Fibroblast of villous mesenchyme (primary cell): Measurements from ENCODE around the gene FCRL5. TPM values are rescaled to one million over a fixed set of nuclear protein-coding genes. Genes with fewer than 3 reads are reported as not detected.

Source experiments
- DNase-seq: peaks from one replicate; pipeline ENCODE4 v3.0.0-alpha.2; 2010; ENCODE audit warnings: low read depth
- H3K4me3 ChIP-seq: 2 replicates; pipeline ENCODE4 v1.5.1; 2011; ENCODE audit warnings: low read depth, mild to moderate bottlenecking, low read length
- CTCF ChIP-seq: IDR thresholded peaks from 2 replicates; pipeline ENCODE4 v1.5.1; 2012; ENCODE audit warnings: low read depth, mild to moderate bottlenecking, low read length; ENCODE audit not compliant: insufficient read depth
- total RNA-seq: library from RNA; depleted of rRNA; stranded (reverse); fragments of >200 nt; gene quantifications from 2 replicates; pipeline ENCODE4 v1.2.3, GENCODE V29; 2012

The FCRL5 gene
- total RNA-seq, 1 donor: not detected

DNA sequence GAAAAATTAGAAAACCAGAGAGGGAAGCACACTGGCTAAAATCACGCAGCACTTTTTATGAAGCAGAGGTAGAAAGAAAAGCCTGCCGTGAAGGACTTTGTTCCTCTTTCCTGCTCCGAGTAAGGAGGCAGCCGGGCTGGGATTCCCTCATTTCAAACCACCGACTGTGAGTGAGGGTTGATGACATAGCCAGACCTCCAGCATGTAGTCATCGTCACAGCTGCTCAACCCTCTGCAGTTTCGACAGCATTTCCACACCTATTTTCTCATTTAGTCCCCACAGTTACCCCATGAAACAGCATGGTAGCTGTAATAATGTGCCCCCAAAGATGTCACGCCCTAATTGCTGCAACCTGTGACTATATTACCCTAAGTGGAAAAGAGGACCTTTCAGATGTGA lies 35.3 kb downstream of the FCRL5 start:
- no peak for DNase-seq
- no peak for TF ChIP-seq CTCF

GRCh38 chr1:157515709-157516108 lies 36.6 kb downstream of the FCRL5 start:
- TF ChIP-seq CTCF: no peak
- no peak overlapping the region for H3K4me3 ChIP-seq
- DNase-seq: no peak

More for the DNA sequence above, 35.3 kb downstream of the FCRL5 start:
- no peak overlapping the region for H3K4me3 ChIP-seq

DNA sequence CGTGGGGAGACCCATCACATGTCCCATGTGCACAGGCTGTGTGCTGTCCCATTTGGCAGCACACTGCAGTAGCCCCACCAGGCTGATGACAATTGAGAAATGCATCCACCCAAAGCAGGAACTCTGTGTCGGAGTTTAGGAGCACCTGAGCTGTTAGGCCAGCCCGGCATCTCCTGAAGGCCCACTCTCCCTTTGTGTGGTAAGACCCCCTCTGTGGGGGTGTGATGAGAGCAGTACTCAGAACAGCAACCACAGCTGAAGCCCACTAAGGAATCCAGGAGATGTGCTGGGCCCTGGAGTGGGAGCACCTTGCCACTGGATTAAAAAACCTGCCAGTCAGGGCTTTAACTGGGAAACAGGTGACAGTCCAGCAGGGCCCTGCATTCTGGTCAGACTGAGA lies 37.2 kb downstream of the FCRL5 start:
- DNase-seq: no peak
- no peak for TF ChIP-seq CTCF
- H3K4me3 ChIP-seq: no peak overlapping the region

DNA sequence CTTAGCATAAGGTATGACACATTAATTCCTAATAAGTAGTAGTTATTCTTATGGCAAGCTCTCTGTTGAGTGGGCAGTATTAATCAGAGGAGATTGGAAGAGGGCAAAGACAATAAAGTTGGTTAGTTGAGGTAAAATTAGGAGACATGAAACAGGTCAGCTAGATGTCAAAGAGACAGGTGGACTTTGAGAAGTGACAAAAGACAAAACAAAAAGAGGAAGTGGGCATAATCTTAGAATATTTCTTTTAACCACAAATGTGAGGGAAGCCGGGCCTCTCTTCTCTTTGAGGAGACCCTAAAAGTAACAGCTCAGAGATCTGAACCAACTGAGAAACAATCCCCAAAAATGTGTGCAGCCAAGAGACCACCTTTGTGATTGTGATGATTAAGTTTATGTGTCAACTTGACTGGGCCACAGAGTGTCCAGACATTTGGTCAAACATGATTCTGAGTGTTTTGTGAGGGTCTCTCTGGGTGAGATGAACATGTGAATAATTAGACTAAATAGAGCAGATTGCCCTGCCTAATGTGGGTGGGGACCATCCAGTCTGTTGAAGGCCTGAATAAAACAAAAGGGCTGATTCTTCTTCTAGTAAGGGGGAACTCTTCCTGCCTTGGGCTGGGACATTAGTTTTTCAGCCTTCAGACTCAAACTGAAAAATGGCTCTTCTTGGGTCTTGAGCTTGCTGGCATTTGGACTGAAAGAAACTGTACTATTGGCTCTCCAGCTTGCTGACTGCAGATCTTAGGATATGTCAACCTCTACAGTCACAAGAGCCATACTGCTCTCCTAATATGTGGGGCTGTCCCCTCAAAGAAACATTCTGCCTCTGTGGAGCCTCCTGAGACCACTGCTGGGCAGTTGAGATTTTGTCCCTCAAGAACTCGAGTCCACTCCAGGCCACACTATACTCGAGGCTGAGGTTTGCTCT lies 40.0 kb downstream of the FCRL5 start:
- DNase-seq: no peak
- TF ChIP-seq CTCF: no peak
- H3K4me3 ChIP-seq: no peak overlapping the region

DNA sequence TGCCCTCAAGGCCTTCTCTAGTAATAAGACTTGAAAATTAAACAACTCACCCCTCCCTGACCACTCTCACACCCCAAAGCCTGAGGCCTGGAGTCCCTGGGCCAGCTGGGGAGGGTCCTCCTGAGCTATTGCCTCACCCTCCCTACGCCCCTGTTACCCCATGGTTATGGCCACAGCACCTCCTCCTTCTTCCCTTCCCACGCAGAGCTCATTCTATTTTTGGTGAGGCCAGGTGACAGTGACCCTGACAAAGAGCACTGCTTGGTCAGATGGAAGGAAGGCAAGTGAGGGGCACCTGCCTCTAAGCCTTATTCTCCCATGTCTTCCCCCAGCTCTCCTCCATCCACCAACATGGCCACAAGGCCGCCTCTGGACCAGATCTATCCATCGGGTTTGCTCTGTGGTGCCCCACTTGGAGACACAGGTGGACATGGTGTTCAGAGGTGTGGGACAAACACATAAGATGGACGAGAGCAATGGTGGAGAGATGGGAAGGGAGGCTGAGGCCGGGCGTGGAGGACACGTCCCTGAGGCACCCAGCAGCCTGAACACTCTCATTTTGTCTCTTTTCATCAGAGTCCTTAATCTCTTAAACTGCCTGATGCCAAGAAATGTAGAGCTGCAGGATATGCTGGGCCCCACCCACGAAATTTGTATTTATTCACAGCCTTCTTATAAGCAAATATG lies 42.6 kb downstream of the FCRL5 start:
- H3K4me3 ChIP-seq: no peak overlapping the region
- DNase-seq: no peak
- no peak for TF ChIP-seq CTCF

DNA sequence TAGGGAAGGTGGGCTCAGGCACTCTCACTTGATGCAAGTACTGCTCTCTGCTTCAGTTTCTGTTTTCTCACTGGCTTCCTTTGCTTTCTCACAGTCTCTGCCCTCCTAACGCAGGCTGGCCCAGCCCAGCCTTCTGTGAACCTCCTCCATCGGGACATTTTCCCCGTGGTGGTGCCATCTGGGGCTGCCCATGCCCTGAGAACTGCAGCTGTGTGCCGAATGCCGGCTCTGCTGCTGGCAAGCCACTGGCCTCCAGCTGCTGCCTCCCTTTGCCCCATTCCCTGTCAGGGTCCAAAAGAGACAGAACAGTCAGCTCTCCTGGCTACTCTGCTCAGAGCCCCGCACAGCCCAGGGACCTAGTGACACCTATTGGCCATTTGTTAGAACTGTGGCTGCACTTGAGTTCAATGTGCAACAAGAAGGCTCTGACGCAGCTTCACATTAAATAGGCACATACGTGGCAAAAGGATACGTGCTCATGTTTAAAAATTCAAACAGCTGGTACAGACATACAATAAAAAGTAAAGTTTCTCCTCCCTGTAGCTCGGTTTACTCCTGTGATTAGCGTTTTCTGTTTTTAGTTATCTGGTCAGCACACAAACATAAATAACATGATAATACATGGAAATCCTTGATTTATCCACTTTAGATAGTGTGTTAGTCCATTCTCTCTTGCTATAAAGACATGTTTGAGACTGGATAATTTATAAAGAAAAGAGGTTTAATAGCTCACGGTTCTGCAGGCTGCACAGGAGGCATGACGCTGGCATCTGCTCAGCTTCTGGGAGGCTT lies 46.6 kb downstream of the FCRL5 start:
- peak; percentile 77 for TF ChIP-seq CTCF
- no peak overlapping the region for H3K4me3 ChIP-seq
- DNase-seq: peak; percentile 58
